ENCODE data around the gene GPRIN3.

Gene GPRIN3

GRCh38 chr4:89293299-89293698 lies 14.3 kb downstream of the GPRIN3 start:
- no peak for DNase-seq (ENCODE audit: low read depth in 2 of 3, low spot score in 2 of 3)

- DNase-seq (ENCODE audit: low read depth in 2 of 3, low spot score in 2 of 3) = no peak
These were observed 16.7 kb downstream of the GPRIN3 start for GRCh38 chr4:89290727-89291516.

- no peak for DNase-seq (ENCODE audit: low read depth in 2 of 3, low spot score in 2 of 3)
These were observed 18.3 kb downstream of the GPRIN3 start for GRCh38 chr4:89289312-89289711.

GRCh38 chr4:89288430-89288829 lies 19.2 kb downstream of the GPRIN3 start:
- no peak for DNase-seq (ENCODE audit: low read depth in 2 of 3, low spot score in 2 of 3)

GRCh38 chr4:89287945-89288344 lies 19.7 kb downstream of the GPRIN3 start:
- DNase-seq (ENCODE audit: low read depth in 2 of 3, low spot score in 2 of 3) = no peak

DNA sequence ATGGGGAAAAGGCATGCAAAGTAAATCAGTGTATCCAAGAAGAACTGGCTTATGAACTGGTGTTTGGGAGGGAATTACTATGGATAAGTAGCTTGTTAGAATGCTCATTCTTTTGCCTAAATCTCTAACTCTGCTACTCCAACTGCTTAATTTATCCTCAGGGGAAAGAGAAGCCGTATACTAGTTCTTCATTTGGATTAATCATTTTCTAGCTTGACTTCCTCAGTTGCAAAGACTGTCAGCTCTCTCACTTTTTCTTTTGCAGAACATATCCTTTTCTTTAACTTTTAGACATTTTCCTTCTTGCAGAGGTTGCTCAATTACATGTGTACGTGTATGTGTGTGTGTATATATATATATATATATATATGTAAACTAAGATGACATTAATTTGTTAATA lies 21.9 kb downstream of the GPRIN3 start:
- DNase-seq (ENCODE audit: low read depth in 2 of 3, low spot score in 2 of 3) = no peak

DNA sequence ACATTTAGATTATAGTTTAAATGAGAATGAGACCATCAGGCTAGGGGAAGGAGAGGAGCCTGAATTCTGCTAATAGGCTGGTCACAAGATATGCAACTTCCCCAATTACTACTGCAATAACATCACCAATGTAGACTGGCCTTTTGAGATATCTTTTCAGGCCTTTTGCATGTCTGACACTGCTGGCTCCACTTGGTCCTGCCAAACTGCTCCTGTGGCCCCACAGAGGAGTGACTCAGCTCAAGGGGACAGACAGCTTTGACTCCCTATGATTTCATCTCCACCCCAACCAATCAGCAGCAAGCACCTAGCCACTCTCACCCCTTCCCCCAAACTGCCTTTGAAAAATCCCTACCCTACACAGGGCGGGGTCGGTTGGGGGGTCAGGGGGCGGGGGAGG lies 22.8 kb downstream of the GPRIN3 start:
- no peak for DNase-seq (ENCODE audit: low read depth in 2 of 3, low spot score in 2 of 3)

- no peak for DNase-seq (ENCODE audit: low read depth in 2 of 3, low spot score in 2 of 3)
These were observed 23.6 kb downstream of the GPRIN3 start for GRCh38 chr4:89284020-89284424.

GRCh38 chr4:89283226-89284009 lies 24.2 kb downstream of the GPRIN3 start:
- DNase-seq (ENCODE audit: low read depth in 2 of 3, low spot score in 2 of 3) = no peak

DNA sequence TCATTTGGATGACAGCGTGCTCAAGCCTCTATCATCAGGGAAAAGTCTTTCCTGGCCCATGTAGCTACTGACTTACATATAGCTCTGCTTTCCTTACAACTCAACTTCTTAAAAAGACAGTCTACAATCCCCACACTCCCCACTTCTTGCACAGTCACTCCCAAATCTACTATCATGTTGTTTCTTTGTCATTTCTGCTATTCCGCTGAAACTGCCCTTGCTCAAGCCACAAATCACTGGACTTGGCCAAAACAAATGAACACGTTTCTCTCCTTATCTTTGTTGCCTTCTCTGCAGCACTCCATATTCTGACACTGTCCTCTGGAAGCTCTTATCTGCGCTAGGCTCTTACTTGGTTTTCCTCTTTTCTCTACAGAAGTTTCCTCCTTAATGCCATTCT lies 28.2 kb downstream of the GPRIN3 start:
- no peak for DNase-seq (ENCODE audit: low read depth in 2 of 3, low spot score in 2 of 3)

DNA sequence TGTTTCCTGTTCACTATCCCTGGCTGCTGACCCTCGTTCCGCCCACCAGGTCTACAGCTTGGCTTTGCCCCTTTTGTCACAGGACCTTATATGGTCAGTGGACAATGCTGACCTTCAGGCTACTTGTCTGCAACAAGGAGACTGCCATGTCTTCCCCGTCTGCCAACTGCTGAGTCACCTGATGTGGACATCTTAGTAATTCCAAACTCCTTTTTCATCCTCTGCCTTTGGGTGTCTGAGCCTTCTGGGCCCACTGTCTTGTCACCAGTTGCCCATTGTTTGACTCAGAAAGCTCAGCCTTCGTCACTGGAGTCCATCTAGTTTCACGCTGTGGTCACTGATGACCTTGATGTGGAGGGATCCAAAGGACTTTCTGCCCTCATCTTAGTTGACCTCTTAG lies 30.2 kb downstream of the GPRIN3 start:
- DNase-seq (ENCODE audit: low read depth in 2 of 3, low spot score in 2 of 3) = no peak

DNA sequence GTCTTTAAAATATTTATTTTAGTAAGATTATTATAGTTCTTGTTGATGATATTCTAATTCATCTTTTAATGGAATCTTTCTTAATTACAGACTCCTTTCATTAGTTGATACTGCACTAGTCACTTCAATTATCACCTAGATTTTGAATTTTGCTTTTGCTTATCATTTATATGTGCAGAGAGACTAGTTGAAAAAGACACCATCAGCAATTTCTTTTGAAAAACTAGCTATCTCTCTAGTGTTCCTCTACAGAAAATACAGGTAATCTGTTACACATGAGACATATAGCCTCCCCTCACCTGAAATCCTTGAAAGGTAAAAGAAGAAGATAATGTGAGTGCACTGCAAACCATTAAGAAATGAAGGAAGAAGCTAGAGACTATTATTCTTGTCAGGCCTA lies 31.3 kb downstream of the GPRIN3 start:
- DNase-seq (ENCODE audit: low read depth in 2 of 3, low spot score in 2 of 3) = no peak

DNA sequence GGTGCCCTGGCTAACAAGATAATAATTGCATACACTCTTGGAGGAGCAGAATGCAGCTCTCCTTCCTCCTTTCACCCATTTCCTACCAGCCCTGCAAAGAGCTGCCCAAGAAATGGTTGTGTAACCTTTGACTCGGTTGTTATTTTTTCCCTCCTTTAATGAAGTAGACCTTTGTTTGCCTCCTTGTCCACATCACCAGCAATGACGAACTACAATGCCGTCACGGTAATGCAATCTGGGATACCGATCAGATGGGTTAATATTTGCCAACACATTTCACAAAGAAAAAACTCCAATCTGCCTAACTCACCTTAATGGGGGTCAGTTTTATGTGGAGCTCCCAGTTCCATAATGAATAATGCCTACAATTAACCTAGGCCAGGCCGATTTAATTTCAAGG lies 32.0 kb downstream of the GPRIN3 start:
- DNase-seq (ENCODE audit: low read depth in 2 of 3, low spot score in 2 of 3) = no peak

- no peak for DNase-seq (ENCODE audit: low read depth in 2 of 3, low spot score in 2 of 3)
These were observed 33.9 kb downstream of the GPRIN3 start for GRCh38 chr4:89273741-89274141.

DNA sequence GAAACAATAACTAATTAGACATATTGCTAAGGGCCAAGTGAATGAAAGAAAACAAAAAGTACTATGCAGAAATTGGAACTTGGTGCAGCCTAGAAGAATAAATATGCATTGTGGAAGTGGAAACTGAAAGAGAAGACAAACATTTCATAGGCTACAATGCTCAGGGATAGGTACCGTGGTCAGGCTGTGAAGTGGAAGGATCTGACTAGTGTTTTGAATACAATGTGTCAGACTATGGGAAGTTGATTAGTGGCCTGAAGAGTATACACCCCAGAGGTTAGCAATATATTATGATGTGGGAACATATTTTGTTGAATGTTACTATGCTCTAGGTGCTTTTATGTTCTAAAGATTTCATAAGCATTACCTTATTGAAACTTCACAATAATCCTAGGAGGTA lies 36.8 kb downstream of the GPRIN3 start:
- DNase-seq (ENCODE audit: low read depth in 2 of 3, low spot score in 2 of 3) = no peak

GRCh38 chr4:89269121-89269666 lies 38.4 kb downstream of the GPRIN3 start:
- DNase-seq (ENCODE audit: low read depth in 2 of 3, low spot score in 2 of 3) = no peak

- DNase-seq (ENCODE audit: low read depth in 2 of 3, low spot score in 2 of 3) = no peak
These were observed 38.9 kb downstream of the GPRIN3 start for GRCh38 chr4:89268679-89269078.

- no peak for DNase-seq (ENCODE audit: low read depth in 2 of 3, low spot score in 2 of 3)
These were observed 39.8 kb downstream of the GPRIN3 start for GRCh38 chr4:89267846-89268245.

DNA sequence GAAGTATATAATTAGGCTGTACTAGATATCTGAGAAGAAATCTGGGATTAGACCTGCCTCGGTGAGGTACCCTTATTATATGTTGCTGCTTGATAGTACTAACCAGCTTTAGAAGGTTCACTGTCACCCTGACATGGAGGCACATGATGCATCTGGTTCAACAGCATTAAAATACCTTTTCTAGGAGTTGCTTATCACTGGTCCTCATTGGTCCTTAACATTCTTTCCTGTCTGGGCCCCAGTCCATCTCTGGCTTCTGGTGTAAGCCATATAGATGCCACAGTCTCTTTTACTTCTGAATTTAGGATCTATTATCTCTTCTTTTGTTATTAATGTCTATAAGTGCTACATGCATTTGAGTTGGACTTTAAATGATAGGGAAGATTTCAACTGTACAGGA lies 40.2 kb downstream of the GPRIN3 start:
- DNase-seq (ENCODE audit: low read depth in 2 of 3, low spot score in 2 of 3) = no peak

DNA sequence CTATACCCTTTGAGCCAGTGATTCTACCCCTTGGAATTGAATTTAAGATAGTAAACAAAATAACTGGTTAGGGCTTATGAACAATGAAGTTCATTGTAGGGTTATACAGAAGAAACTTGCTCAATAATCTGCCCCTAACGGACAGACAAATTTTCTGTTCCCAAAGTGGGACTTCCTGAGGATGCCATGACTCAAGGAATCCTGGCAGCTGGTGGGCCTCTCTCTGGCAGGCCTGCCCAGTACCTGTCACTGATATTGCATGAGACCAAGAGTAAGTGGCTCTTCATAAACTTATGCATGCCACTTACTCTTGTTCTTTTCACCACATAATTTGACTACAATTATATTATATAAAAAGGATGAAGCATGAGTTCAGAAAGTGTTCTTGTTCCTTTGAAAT lies 41.5 kb downstream of the GPRIN3 start:
- DNase-seq (ENCODE audit: low read depth in 2 of 3, low spot score in 2 of 3) = no peak

DNA sequence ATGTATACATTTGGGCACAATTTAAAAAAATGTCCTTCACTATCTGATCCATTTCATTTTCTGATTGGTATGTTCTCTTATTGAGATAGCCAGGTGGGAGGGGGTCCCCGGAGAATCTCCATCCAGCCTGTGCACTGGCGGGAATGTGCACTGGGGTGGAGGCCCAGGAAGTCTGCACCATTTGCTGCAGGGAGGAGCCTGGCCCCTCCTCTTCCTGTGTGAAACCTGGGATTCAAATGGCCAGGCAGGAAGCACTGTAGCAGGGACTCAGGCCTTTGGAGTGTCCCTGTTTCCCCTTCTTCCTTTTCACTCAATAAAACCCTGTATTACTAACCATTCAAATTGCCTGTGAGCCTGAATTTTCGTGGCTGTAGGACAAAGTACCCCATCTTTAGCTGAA lies 44.3 kb downstream of the GPRIN3 start:
- no peak for DNase-seq (ENCODE audit: low read depth in 2 of 3, low spot score in 2 of 3)

- no peak for DNase-seq (ENCODE audit: low read depth in 2 of 3, low spot score in 2 of 3)
These were observed 48.1 kb downstream of the GPRIN3 start for GRCh38 chr4:89259301-89260028.
